ENCODE results near the gene COLEC12. TPM values are rescaled to one million over a fixed set of nuclear protein-coding genes. Genes with fewer than 3 reads are reported as not detected.

The COLEC12 gene
- total and polyA plus RNA-seq, 10 of the 15 experiments (the other 5 are each of a cell fraction or from before 2014, with no cell fraction given), result 0.04 to 0.05 TPM; not detected in 8

- TF ChIP-seq ZNF384 (IDR thresholded peaks at IDR 0.05; ENCODE audit: borderline replicate concordance, low read depth, low read length) (no peak), IKZF2 (IDR thresholded peaks at IDR 0.05) (no peak; a peak in 1 of 4 replicates), KDM1A (IDR thresholded peaks at IDR 0.05; ENCODE audit: borderline replicate concordance) (no peak), HCFC1 (IDR thresholded peaks at IDR 0.05; ENCODE audit: low read length) (no peak), ATF7 (IDR thresholded peaks at IDR 0.05; ENCODE audit: low read depth) (no peak), LARP7 (IDR thresholded peaks at IDR 0.05) (no peak), SREBF1 (IDR thresholded peaks at IDR 0.05; ENCODE audit: low read length) (no peak), SIN3A (IDR thresholded peaks at IDR 0.05; ENCODE audit: low read depth, low read length) (no peak), STAT1 (conservative IDR thresholded peaks at IDR 0.05) (no peak), MYB (IDR thresholded peaks at IDR 0.05; ENCODE audit: borderline replicate concordance, low read depth, low read length) (no peak), KAT2A (conservative IDR thresholded peaks at IDR 0.05; ENCODE audit: control insufficient read depth, low read depth, low read length) (no peak), HDAC2 (IDR thresholded peaks at IDR 0.05) (no peak)
- TF ChIP-seq, protein P1, sequence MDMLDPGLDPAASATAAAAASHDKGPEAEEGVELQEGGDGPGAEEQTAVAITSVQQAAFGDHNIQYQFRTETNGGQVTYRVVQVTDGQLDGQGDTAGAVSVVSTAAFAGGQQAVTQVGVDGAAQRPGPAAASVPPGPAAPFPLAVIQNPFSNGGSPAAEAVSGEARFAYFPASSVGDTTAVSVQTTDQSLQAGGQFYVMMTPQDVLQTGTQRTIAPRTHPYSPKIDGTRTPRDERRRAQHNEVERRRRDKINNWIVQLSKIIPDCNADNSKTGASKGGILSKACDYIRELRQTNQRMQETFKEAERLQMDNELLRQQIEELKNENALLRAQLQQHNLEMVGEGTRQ (IDR thresholded peaks at IDR 0.05; ENCODE audit: borderline replicate concordance, low read depth, low read length), result peak; percentile 27; the same call in 1 of the 2 replicates
- TF ChIP-seq, protein P2, sequence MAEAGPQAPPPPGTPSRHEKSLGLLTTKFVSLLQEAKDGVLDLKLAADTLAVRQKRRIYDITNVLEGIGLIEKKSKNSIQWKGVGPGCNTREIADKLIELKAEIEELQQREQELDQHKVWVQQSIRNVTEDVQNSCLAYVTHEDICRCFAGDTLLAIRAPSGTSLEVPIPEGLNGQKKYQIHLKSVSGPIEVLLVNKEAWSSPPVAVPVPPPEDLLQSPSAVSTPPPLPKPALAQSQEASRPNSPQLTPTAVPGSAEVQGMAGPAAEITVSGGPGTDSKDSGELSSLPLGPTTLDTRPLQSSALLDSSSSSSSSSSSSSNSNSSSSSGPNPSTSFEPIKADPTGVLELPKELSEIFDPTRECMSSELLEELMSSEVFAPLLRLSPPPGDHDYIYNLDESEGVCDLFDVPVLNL (IDR thresholded peaks at IDR 0.05; ENCODE audit: low read depth, low read length), result no peak
Observed at GRCh38 chr18:519019-519879, 18.7 kb upstream of the COLEC12 start (continued).

Measured in GM12878 (cell line).